Esophagus muscularis mucosa (tissue), 4 donors: Measurements from ENCODE around the gene RTKN.

Source experiments
- EP300 ChIP-seq: sonication (generic); formaldehyde crosslinking; IDR thresholded peaks from one replicate; pipeline ENCODE4 v1.6.1; 2017; ENCODE audit warnings: antibody characterized with exemption
- POLR2A ChIP-seq: fragments of 450-650 bp; IDR thresholded peaks from one replicate; pipeline ENCODE4 v1.6.1; 2017; ENCODE audit warnings: antibody characterized with exemption, moderate library complexity, mild to moderate bottlenecking, low read depth
- POLR2AphosphoS5 ChIP-seq, 2 donors: sonication (generic); formaldehyde crosslinking; IDR thresholded peaks; one replicate each; pipeline ENCODE4 v1.6.1; 2017; ENCODE audit warnings: antibody characterized with exemption in 2 of 2
- TF ChIP-seq, protein P1 (sequence below), 3 experiments: fragments of 200-600 bp in 2 of 3; fragments of 450-650 bp in 1 of 3; sonication (generic) in 2 of 3; IDR thresholded peaks; one replicate each; pipeline ENCODE4 v1.5.1; 2017 to 2019; ENCODE audit warnings: antibody characterized with exemption in 3 of 3, mild to moderate bottlenecking in 2 of 3, moderate library complexity in 1 of 3

DNA sequence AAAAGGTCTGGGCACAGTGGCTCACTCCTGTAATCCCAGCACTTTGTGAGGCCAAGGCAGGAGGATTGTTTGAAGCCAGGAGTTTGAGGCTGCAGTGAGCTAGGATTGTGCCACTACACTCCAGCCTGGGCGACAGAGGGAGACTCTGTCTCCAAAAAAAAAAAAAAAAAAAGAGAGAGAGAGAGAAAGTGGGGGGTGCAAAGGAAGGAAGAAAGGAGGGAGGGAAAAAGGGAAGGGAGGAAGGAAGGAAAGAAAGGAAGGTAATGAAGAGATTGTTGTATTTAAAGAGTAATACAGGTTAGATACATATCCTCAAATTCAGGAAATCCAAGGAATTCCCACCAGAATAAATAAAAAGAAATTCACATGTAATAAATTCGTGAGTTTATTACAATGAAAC, 39.8 kb downstream of the RTKN start:
- TF ChIP-seq POLR2AphosphoS5 (IDR thresholded peaks at IDR 0.05) (no peak), POLR2A (no peak), EP300 (no peak)
- TF ChIP-seq, protein P1, sequence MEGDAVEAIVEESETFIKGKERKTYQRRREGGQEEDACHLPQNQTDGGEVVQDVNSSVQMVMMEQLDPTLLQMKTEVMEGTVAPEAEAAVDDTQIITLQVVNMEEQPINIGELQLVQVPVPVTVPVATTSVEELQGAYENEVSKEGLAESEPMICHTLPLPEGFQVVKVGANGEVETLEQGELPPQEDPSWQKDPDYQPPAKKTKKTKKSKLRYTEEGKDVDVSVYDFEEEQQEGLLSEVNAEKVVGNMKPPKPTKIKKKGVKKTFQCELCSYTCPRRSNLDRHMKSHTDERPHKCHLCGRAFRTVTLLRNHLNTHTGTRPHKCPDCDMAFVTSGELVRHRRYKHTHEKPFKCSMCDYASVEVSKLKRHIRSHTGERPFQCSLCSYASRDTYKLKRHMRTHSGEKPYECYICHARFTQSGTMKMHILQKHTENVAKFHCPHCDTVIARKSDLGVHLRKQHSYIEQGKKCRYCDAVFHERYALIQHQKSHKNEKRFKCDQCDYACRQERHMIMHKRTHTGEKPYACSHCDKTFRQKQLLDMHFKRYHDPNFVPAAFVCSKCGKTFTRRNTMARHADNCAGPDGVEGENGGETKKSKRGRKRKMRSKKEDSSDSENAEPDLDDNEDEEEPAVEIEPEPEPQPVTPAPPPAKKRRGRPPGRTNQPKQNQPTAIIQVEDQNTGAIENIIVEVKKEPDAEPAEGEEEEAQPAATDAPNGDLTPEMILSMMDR (IDR thresholded peaks at IDR 0.05) = no peak
